Uterus (tissue), 4 donors: Measurements from ENCODE around the gene CDCA3. TPM values are rescaled to one million over a fixed set of nuclear protein-coding genes. Genes with fewer than 3 reads are reported as not detected.
A peak's percentile ranks its signal among the peaks of the same experiment; 100 is the strongest.

Experiments used
- DNase-seq, 2 donors: peaks; one replicate each; pipeline ENCODE4 v3.0.0-alpha.2; 2019 to 2020
- H3K27ac ChIP-seq, 2 donors: fragments of 200-600 bp; sonication (generic); 1 replicate in 1 of 2; 2 replicates in 1 of 2; pipeline ENCODE4 v1.5.1; 2016 to 2018
- H3K27me3 ChIP-seq, 2 donors: fragments of 200-600 bp; sonication (generic); one replicate each; pipeline ENCODE4 v1.5.1; 2018 to 2019; ENCODE audit warnings: control low read depth in 1 of 2
- H3K36me3 ChIP-seq, 2 donors: fragments of 200-600 bp; sonication (generic); one replicate each; pipeline ENCODE4 v1.5.1; 2019; ENCODE audit warnings: control low read depth in 1 of 2
- H3K4me1 ChIP-seq, 2 donors: fragments of 200-600 bp; sonication (generic); one replicate each; pipeline ENCODE4 v1.5.1; 2018 to 2019; ENCODE audit warnings: control low read depth in 1 of 2
- H3K4me3 ChIP-seq, 2 donors: fragments of 200-600 bp; sonication (generic); 1 replicate in 1 of 2; 2 replicates in 1 of 2; pipeline ENCODE4 v1.5.1; 2018 to 2019; ENCODE audit warnings: mild to moderate bottlenecking in 1 of 2
- H3K9me3 ChIP-seq, 2 donors: fragments of 200-600 bp; sonication (generic); one replicate each; pipeline ENCODE4 v1.5.1; 2019; ENCODE audit warnings: control low read depth in 1 of 2
- POLR2A ChIP-seq, 2 donors: fragments of 450-650 bp; IDR thresholded peaks; one replicate each; pipeline ENCODE4 v1.6.1; 2016; ENCODE audit warnings: antibody characterized with exemption in 2 of 2, mild to moderate bottlenecking in 1 of 2, moderate library complexity in 1 of 2
- intact Hi-C: fragments of 100-400 bp; cut with DNase I; formaldehyde crosslinking; loops from one replicate; pipeline ENCODE4 v1.15.1; 2023; ENCODE audit warnings: low total_unique reads
- total RNA-seq, 4 donors: library from RNA; depleted of rRNA in 3 of 4; stranded (reverse); fragments of >200 nt in 3 of 4; gene quantifications; one replicate each; pipeline versions ENCODE4 v1.1.0 to v1.2.4, GENCODE V29; 2014 to 2023
- TF ChIP-seq, protein P1 (sequence below), 4 experiments: fragments of 200-600 bp in 2 of 4; fragments of 450-650 bp in 2 of 4; sonication (generic) in 2 of 4; IDR thresholded peaks; one replicate each; pipeline ENCODE4 v1.5.1; 2016 to 2019; ENCODE audit warnings: antibody characterized with exemption in 4 of 4, mild to moderate bottlenecking in 2 of 4, moderate library complexity in 1 of 4
- donor health status: DM: yes; HTN: yes; CAD: no.

The CDCA3 gene
- total RNA-seq, 4 donors from 2014 or later, result 0.76 to 9.6 TPM; not detected in 2

DNA sequence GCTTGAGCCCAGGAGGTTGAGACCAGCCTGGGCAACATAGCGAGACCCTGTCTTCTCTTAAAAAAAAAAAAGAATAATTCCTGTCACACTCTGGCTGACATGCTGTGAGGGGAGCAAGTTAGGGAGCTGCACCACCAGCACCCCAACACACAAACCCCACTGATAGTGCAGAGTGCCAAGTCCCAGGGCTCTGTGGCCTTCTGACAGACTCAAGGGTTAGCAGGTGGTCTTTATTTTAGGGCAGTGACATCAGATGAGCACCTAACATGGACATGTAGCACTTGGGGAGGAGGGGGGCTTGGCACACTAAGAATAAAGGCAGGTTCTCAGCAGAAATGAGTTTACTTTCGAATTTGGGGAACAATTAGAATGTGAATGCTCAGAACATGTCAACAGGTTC lies 7.7 kb upstream of the CDCA3 start:
- Histone ChIP-seq H3K36me3 (no peaks in the 10 kb centered on the region), H3K4me1 (no peaks in the 10 kb centered on the region), H3K4me3 (no peak overlapping the region), H3K27ac (no peak overlapping the region), H3K27me3 (no peaks in the 10 kb centered on the region), H3K9me3 (no peaks in the 10 kb centered on the region)
- no peak for TF ChIP-seq POLR2A (IDR thresholded peaks at IDR 0.05)
- TF ChIP-seq, protein P1, sequence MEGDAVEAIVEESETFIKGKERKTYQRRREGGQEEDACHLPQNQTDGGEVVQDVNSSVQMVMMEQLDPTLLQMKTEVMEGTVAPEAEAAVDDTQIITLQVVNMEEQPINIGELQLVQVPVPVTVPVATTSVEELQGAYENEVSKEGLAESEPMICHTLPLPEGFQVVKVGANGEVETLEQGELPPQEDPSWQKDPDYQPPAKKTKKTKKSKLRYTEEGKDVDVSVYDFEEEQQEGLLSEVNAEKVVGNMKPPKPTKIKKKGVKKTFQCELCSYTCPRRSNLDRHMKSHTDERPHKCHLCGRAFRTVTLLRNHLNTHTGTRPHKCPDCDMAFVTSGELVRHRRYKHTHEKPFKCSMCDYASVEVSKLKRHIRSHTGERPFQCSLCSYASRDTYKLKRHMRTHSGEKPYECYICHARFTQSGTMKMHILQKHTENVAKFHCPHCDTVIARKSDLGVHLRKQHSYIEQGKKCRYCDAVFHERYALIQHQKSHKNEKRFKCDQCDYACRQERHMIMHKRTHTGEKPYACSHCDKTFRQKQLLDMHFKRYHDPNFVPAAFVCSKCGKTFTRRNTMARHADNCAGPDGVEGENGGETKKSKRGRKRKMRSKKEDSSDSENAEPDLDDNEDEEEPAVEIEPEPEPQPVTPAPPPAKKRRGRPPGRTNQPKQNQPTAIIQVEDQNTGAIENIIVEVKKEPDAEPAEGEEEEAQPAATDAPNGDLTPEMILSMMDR (IDR thresholded peaks at IDR 0.05), result no peak
- no peak for DNase-seq
- intact Hi-C loops, result no loop called here

DNA sequence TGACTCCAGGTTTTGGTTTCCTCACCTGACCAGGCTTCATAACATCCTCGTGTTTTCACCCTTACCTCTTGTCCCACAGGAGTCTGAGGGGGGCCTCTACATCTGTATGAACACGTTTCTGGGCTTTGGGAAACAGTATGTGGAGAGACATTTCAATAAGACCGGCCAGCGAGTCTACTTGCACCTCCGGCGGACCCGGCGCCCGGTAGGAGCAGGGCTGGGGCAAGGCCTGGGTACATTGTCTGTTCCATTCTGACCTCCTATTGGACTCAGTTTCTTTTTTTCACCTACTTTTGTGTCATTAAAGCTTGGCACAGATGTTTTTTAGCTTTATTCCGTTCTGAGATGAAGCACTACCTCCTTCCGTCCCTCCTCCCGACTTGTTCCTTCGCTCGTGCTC lies 4.2 kb upstream of the CDCA3 start:
- H3K4me3 ChIP-seq, result no peak overlapping the region
- TF ChIP-seq, protein P1 (IDR thresholded peaks at IDR 0.05), result no peak
- TF ChIP-seq POLR2A (IDR thresholded peaks at IDR 0.05), result no peak
- no peak overlapping the region for H3K27ac ChIP-seq
- H3K9me3 ChIP-seq, result no peaks in the 10 kb centered on the region
- no peak for DNase-seq
- H3K36me3 ChIP-seq, result no peaks in the 10 kb centered on the region
- no peaks in the 10 kb centered on the region for H3K4me1 ChIP-seq
- intact Hi-C loops, result no loop called here
- H3K27me3 ChIP-seq, result no peaks in the 10 kb centered on the region

DNA sequence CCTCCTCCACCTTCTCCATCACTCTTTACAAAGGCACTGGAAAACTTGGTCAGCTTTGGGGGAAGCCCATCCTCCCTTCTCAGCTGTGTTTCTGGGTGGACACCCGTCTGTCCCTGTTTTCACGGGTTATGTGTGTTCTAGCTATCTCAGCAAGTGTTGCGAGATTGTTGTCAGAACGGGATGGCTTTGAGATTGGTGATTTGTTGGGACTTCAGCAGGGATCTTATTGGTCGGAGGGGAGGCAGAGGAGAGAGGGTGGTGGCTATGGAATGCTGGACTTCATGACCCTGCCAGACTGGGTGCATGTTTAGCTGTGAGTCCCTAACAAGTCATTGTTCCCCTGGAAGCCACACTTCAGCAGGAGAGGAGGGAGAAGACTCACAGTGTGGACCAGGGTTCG lies 3.0 kb upstream of the CDCA3 start:
- Histone ChIP-seq H3K4me3 (no peak overlapping the region), H3K4me1 (no peaks in the 10 kb centered on the region), H3K27ac (no peak overlapping the region), H3K36me3 (no peaks in the 10 kb centered on the region), H3K9me3 (no peaks in the 10 kb centered on the region), H3K27me3 (no peaks in the 10 kb centered on the region)
- no peak for TF ChIP-seq POLR2A (IDR thresholded peaks at IDR 0.05)
- TF ChIP-seq, protein P1 (IDR thresholded peaks at IDR 0.05), result no peak
- DNase-seq, result no peak
- intact Hi-C loops, result no loop called here

DNA sequence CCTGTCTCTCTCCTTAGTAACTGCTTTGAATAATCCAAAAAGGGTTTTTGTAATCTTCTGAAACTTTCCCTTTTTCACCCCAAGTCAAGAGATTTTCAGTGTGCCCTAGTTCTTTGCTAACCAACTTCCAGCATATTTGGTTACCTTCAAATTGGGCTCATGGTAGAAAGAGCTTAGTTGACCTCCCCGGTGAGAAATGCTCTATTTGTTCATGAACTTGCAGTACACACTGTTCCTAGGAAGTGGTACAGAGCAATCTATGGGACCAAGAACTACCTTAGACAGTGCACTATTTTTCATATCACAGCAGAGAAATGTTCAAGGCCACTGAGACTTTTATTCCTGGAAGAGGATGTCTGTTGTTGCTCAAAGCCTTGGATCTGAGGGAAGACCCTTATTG lies 2.5 kb upstream of the CDCA3 start:
- Histone ChIP-seq H3K27me3 (no peaks in the 10 kb centered on the region), H3K4me1 (no peaks in the 10 kb centered on the region), H3K36me3 (no peaks in the 10 kb centered on the region), H3K27ac (no peak overlapping the region), H3K9me3 (no peaks in the 10 kb centered on the region), H3K4me3 (no peak overlapping the region)
- intact Hi-C loops, result no loop called here
- DNase-seq, result no peak
- TF ChIP-seq, protein P1 (IDR thresholded peaks at IDR 0.05), result no peak
- no peak for TF ChIP-seq POLR2A (IDR thresholded peaks at IDR 0.05)

DNA sequence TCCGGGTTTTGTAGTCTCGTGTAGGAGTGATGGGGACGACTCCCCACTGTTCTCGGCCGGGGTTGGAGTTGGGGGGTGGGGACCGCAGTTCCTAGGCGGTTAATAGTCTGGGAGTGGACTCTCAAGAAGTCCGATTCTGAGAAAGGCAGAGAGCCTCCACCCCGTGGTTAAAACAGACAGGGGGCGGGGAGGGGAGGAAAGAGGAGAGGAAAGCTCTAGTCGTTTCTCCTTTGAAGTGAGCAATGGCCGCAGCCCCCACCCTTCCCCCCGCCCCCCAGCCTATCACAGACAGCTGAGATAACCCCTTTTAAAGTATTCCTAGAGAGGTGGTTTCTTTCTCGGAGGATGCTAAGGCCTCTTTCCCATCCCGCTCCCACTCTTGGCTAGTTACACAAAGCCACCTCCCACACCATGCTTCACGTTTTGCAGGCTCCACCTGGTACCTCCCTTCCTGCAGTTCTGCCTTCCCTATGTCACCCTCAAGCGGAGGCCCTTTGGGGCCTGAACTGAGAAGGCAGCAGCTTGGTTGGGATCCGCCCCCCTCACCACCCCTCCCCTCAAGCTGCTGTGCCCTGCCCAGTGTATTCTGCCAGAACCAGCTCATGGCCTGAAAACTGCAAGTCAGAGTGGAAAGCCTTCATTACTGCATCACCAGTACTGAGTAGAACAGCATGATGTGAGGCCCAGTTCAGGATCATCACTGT lies 1.7 kb upstream of the CDCA3 start:
- peak overlapping the region; percentile 76 to 88 for H3K27ac ChIP-seq
- peak in 1 of 2 donors; percentile 47 for DNase-seq
- no peaks in the 10 kb centered on the region for H3K36me3 ChIP-seq
- no peaks in the 10 kb centered on the region for H3K9me3 ChIP-seq
- TF ChIP-seq, protein P1 (IDR thresholded peaks at IDR 0.05), result no peak
- TF ChIP-seq POLR2A (IDR thresholded peaks at IDR 0.05), result no peak
- no peaks in the 10 kb centered on the region for H3K4me1 ChIP-seq
- H3K27me3 ChIP-seq, result no peaks in the 10 kb centered on the region
- intact Hi-C loops, result no loop called here
- peak overlapping the region; percentile 50 to 77 for H3K4me3 ChIP-seq
